Heart left ventricle (tissue), 13 donors: ENCODE data around the gene PI4KA.

Experiments used
- POLR2A ChIP-seq, 2 donors: fragments of 450-650 bp; IDR thresholded peaks; one replicate each; pipeline ENCODE4 v1.6.1; 2017; ENCODE audit warnings: antibody characterized with exemption in 2 of 2, mild to moderate bottlenecking in 2 of 2, moderate library complexity in 2 of 2
- TF ChIP-seq, protein P1 (sequence below), 12 donors: fragments of 200-600 bp; sonication (generic) in 4 of 12; IDR thresholded peaks; one replicate each; pipeline versions ENCODE4 v1.5.0 to v1.8.0; 2018 to 2022; ENCODE audit warnings: antibody characterized with exemption in 12 of 12, mild to moderate bottlenecking in 5 of 12
- donor health status: ischemic (EF 13 %, LVEDD 7.1; RV severe dilation, severe dysfunction).
- donor health status: DM: no; HTN: yes; CAD: no.
- donor health status: DM: no; HTN: no; CAD: no.
- donor health status: ischemic (EF 25% LVEDD 6.9; RV normal size, moderate dysfunction).
- donor health status: ischemic (EF 25% LVEDD 5.7; RV mildly dilated, moderate dysfunction).
- donor health status: ischemic (EF 35%, LVEDD 5.7; RV mildly dilated, moderate dysfunction).
- donor health status: nonischemic (EF 11% LVEDD 7.7; RV severe dilation, severe dysfunction).
- donor health status: DM: yes; HTN: yes; CAD: no.
- donor health status: PGD.
- donor health status: ischemic (EF 29% LVEDD 5.4; RV normal size, mild dysfunction).
- donor health status: nonischemic (EF 23%, LVEDD 6.1; RV moderate dilation, normal function).

DNA sequence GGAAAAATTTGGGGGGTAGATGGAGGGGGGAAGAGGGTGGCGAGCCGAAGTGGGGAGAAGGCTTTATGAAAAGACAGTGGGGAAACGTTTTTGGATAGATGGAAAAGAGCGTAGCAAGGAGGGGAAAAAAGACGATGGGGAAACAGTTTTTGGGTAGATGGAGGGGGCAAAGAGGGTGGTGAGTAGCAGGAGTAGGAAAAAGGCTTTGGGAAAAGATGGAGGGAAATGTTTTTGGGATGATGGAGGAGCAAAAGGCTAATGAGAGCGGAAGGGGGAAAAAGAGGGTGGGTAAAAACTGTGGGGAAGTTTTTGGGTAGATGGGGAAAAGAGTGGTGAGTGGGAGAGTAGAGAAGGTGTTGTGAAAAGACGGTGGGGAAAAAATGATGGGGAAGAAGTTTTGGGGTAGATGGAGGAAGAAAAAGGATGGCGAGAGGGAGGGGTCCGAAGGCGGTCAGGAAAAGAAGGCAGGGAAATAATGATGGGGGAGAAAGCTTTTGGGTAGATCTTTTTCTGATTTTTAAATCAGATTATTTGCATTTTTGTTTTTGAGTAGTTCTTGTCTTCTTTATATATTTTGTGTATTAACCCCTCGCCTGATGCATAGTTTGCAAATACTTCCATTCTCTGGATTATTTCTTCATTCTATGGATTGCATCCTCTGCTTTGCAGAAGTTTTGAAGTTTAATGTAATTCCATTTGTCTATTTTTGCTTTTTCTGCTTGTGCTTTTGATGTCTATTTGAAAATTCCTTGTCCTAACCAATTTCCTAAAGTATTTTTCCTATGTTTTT, 200.0 kb downstream of the PI4KA start:
- TF ChIP-seq, protein P1, sequence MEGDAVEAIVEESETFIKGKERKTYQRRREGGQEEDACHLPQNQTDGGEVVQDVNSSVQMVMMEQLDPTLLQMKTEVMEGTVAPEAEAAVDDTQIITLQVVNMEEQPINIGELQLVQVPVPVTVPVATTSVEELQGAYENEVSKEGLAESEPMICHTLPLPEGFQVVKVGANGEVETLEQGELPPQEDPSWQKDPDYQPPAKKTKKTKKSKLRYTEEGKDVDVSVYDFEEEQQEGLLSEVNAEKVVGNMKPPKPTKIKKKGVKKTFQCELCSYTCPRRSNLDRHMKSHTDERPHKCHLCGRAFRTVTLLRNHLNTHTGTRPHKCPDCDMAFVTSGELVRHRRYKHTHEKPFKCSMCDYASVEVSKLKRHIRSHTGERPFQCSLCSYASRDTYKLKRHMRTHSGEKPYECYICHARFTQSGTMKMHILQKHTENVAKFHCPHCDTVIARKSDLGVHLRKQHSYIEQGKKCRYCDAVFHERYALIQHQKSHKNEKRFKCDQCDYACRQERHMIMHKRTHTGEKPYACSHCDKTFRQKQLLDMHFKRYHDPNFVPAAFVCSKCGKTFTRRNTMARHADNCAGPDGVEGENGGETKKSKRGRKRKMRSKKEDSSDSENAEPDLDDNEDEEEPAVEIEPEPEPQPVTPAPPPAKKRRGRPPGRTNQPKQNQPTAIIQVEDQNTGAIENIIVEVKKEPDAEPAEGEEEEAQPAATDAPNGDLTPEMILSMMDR (IDR thresholded peaks at IDR 0.05): no peak
- TF ChIP-seq POLR2A (IDR thresholded peaks at IDR 0.05): no peak
